Measurements from ENCODE around the gene DDX31. TPM values are rescaled to one million over a fixed set of nuclear protein-coding genes. Genes with fewer than 3 reads are reported as not detected.

The DDX31 gene
- total RNA-seq, 4 donors from 2014 or later: 16.9 to 24.1 (median 18.6) TPM

GRCh38 chr9:132600326-132600984 is 69.3 kb downstream of the DDX31 start:
- intact Hi-C loops (cut with DNase I; ENCODE audit: low total_unique reads): no loop called here
- DNase-seq (ENCODE audit: low spot score in 2 of 2): no peak

GRCh38 chr9:132597073-132597775 is 72.6 kb downstream of the DDX31 start:
- DNase-seq (ENCODE audit: low spot score in 2 of 2): no peak
- 87 to 94% methylated on average over 16 of the region's 16 CpGs for WGBS, 2 donors

More at GRCh38 chr9:132600326-132600984, 69.3 kb downstream of the DDX31 start:
- H3K4me3 ChIP-seq (ENCODE audit: low read depth, poor library complexity, severe bottlenecking): no peak overlapping the region
- 85 to 96% methylated on average over 12 of the region's 12 CpGs for WGBS, 2 donors
- TF ChIP-seq CTCF (IDR thresholded peaks at IDR 0.05): no peak
- no peak for TF ChIP-seq POLR2A (IDR thresholded peaks at IDR 0.05)

GRCh38 chr9:132596200-132596599 is 73.6 kb downstream of the DDX31 start:
- no peak for DNase-seq (ENCODE audit: low spot score in 2 of 2)
- no peak for TF ChIP-seq POLR2A (IDR thresholded peaks at IDR 0.05)
- TF ChIP-seq CTCF (IDR thresholded peaks at IDR 0.05): no peak
- intact Hi-C loops (cut with DNase I; ENCODE audit: low total_unique reads): no loop called here
- WGBS, 2 donors: 63 to 73% methylated on average over 3 of the region's 3 CpGs
- no peak overlapping the region for H3K4me3 ChIP-seq (ENCODE audit: low read depth, poor library complexity, severe bottlenecking)

More at GRCh38 chr9:132597073-132597775, 72.6 kb downstream of the DDX31 start:
- TF ChIP-seq CTCF (IDR thresholded peaks at IDR 0.05): no peak
- no peak for TF ChIP-seq POLR2A (IDR thresholded peaks at IDR 0.05)
- intact Hi-C loops (cut with DNase I; ENCODE audit: low total_unique reads): no loop called here
- H3K4me3 ChIP-seq (ENCODE audit: low read depth, poor library complexity, severe bottlenecking): no peak overlapping the region

GRCh38 chr9:132595319-132595718 is 74.5 kb downstream of the DDX31 start:
- intact Hi-C loops (cut with DNase I; ENCODE audit: low total_unique reads): no loop called here
- TF ChIP-seq CTCF (IDR thresholded peaks at IDR 0.05) (no peak), POLR2A (IDR thresholded peaks at IDR 0.05) (no peak)
- WGBS, 2 donors: 89% methylated on average over 6 of the region's 6 CpGs
- no peak overlapping the region for H3K4me3 ChIP-seq (ENCODE audit: low read depth, poor library complexity, severe bottlenecking)
- no peak for DNase-seq (ENCODE audit: low spot score in 2 of 2)

GRCh38 chr9:132594412-132594811 is 75.4 kb downstream of the DDX31 start:
- no peak overlapping the region for H3K4me3 ChIP-seq (ENCODE audit: low read depth, poor library complexity, severe bottlenecking)
- no peak for DNase-seq (ENCODE audit: low spot score in 2 of 2)
- intact Hi-C loops (cut with DNase I; ENCODE audit: low total_unique reads): no loop called here
- WGBS, 2 donors: 94 to 95% methylated on average over 13 of the region's 13 CpGs
- TF ChIP-seq CTCF (IDR thresholded peaks at IDR 0.05): no peak
- no peak for TF ChIP-seq POLR2A (IDR thresholded peaks at IDR 0.05)

Data from lower leg skin (tissue), 4 donors.